GM19452 (cell line): ENCODE data around the gene KLK7.
"Not testable (repeated sequence)": the region's sequence is repeated elsewhere in the genome, so short reads cannot be mapped to it uniquely, and the experiment has no call there.

ENCODE experiments used
- ATAC-seq: cut with Tn5 transposase; IDR thresholded peaks from one replicate; pipeline ENCODE4 v1.9.1; 2021; ENCODE audit not compliant: unreplicated experiment

Gene KLK7

GRCh38 chr19:50978772-50979390 is 4.8 kb downstream of the KLK7 start:
- no peak for ATAC-seq

- ATAC-seq = no peak
These were observed 6.1 kb downstream of the KLK7 start for GRCh38 chr19:50977626-50978025.

GRCh38 chr19:50975766-50976165 is 8.0 kb downstream of the KLK7 start:
- ATAC-seq = no peak

GRCh38 chr19:50974702-50975556 is 8.8 kb downstream of the KLK7 start:
- ATAC-seq = no peak

- no peak for ATAC-seq
These were observed 10.8 kb downstream of the KLK7 start for GRCh38 chr19:50972795-50973376.

GRCh38 chr19:50969810-50970209 is 13.9 kb downstream of the KLK7 start:
- not testable (repeated sequence) for ATAC-seq

GRCh38 chr19:50969413-50969760 is 14.3 kb downstream of the KLK7 start, which contains the start of gene KLK6:
KLK6 (minus strand) TSS chr19:50969591; CDS start chr19:50968104, 1,487 bp downstream.
- no peak for ATAC-seq

GRCh38 chr19:50968716-50969412 is 14.9 kb downstream of the KLK7 start:
- ATAC-seq = no peak

GRCh38 chr19:50967929-50968715 is 15.6 kb downstream of the KLK7 start:
- ATAC-seq = no peak

- no peak for ATAC-seq
These were observed 19.5 kb downstream of the KLK7 start for GRCh38 chr19:50964266-50964665.

- ATAC-seq = no peak
These were observed 20.3 kb downstream of the KLK7 start for GRCh38 chr19:50963381-50963780.

- ATAC-seq = no peak
These were observed 21.5 kb downstream of the KLK7 start for GRCh38 chr19:50962245-50962644.

- no peak for ATAC-seq
These were observed 23.8 kb downstream of the KLK7 start for GRCh38 chr19:50959731-50960500.

GRCh38 chr19:50957587-50957986 is 26.1 kb downstream of the KLK7 start:
- no peak for ATAC-seq

GRCh38 chr19:50952910-50953309 is 30.8 kb downstream of the KLK7 start, which contains the start of gene KLK5:
KLK5 (minus strand) TSS chr19:50953038; CDS start chr19:50952657, 381 bp downstream.
- ATAC-seq = no peak

GRCh38 chr19:50949861-50950260 is 33.9 kb downstream of the KLK7 start:
- no peak for ATAC-seq

- no peak for ATAC-seq
These were observed 36.6 kb downstream of the KLK7 start for GRCh38 chr19:50947123-50947522.

GRCh38 chr19:50944795-50945194 is 38.9 kb downstream of the KLK7 start:
- no peak for ATAC-seq

- no peak for ATAC-seq
These were observed 40.5 kb downstream of the KLK7 start for GRCh38 chr19:50943074-50943828.
